PC-9 (cell line): ENCODE data around the gene MPL.

Experiments
- EZH2 ChIP-seq: fragments of 200-600 bp; sonication (generic); IDR thresholded peaks from 2 replicates; pipeline ENCODE4 v1.8.0; 2017; ENCODE audit warnings: antibody characterized with exemption, low read depth
- TF ChIP-seq, protein P1 (sequence below): fragments of 200-600 bp; sonication (generic); conservative IDR thresholded peaks from 2 replicates; pipeline ENCODE4 v1.6.1; 2017; ENCODE audit warnings: mixed run types, antibody characterized with exemption, mild to moderate bottlenecking, moderate library complexity

GRCh38 chr1:43383449-43383848 lies 45.8 kb downstream of the MPL start:
- TF ChIP-seq, protein P1, sequence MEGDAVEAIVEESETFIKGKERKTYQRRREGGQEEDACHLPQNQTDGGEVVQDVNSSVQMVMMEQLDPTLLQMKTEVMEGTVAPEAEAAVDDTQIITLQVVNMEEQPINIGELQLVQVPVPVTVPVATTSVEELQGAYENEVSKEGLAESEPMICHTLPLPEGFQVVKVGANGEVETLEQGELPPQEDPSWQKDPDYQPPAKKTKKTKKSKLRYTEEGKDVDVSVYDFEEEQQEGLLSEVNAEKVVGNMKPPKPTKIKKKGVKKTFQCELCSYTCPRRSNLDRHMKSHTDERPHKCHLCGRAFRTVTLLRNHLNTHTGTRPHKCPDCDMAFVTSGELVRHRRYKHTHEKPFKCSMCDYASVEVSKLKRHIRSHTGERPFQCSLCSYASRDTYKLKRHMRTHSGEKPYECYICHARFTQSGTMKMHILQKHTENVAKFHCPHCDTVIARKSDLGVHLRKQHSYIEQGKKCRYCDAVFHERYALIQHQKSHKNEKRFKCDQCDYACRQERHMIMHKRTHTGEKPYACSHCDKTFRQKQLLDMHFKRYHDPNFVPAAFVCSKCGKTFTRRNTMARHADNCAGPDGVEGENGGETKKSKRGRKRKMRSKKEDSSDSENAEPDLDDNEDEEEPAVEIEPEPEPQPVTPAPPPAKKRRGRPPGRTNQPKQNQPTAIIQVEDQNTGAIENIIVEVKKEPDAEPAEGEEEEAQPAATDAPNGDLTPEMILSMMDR: peak; percentile 55; the same call in 1 of the 2 replicates
- no peak for TF ChIP-seq EZH2
